ENCODE data around the gene UBE2L3.
"Not testable (repeated sequence)": the region's sequence is repeated elsewhere in the genome, so short reads cannot be mapped to it uniquely, and the experiment has no call there.

UBE2L3 gene

DNA sequence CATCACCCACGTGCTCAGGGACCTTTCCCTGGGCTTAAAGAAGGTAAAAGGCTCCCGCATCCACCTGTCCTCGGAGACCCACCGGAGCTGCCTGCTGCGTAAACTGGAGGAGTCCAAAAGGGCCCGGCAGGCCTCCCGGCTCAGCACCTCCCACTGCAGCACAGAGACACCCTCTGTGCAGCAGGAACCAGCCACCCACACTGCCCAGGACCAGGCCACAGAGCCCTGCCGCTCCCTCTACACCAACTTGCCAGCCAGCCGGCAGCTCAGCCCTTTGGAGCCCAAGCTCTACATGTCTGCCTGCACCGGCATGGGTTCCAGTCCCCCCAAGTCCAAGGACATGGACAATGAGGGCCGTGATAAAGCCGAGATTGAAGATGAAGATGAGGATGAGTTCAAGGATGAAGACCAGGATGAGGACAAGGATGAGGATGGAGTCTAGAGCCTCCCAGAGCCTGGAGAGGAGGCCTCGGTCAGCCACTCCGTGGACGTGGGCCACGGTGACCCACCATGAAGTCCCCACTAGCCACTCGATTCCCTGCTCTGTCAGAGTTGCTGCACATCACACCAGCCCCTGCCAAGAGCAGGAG is 69.2 kb downstream of the UBE2L3 start:
- TF ChIP-seq CTCF (IDR thresholded peaks at IDR 0.05), result no peak
- Histone ChIP-seq H3K79me2 (no peaks in the 10 kb centered on the region), H2AFZ (no peak overlapping the region), H3K9ac (no peak overlapping the region), H3K27me3 (ENCODE audit: control insufficient read depth, insufficient read depth, low read length) (no peaks in the 10 kb centered on the region), H3K4me1 (no peaks in the 10 kb centered on the region), H3K36me3 (ENCODE audit: control insufficient read depth, insufficient read depth, low read length) (no peaks in the 10 kb centered on the region), H3K9me3 (ENCODE audit: control insufficient read depth, low read length) (no peaks in the 10 kb centered on the region), H3K4me2 (ENCODE audit: low read length) (no peak overlapping the region), H3K4me3 (ENCODE audit: low read depth, low read length) (no peak overlapping the region), H3K27ac (no peak overlapping the region)

- not testable (repeated sequence) for H3K4me2 ChIP-seq (ENCODE audit: low read length); H3K4me1 ChIP-seq; H3K9me3 ChIP-seq (ENCODE audit: control insufficient read depth, low read length); H3K27ac ChIP-seq; H3K27me3 ChIP-seq (ENCODE audit: control insufficient read depth, insufficient read depth, low read length); H3K79me2 ChIP-seq; H3K36me3 ChIP-seq (ENCODE audit: control insufficient read depth, insufficient read depth, low read length); H3K9ac ChIP-seq; H2AFZ ChIP-seq; H3K4me3 ChIP-seq (ENCODE audit: low read depth, low read length)
These were observed 69.9 kb downstream of the UBE2L3 start for GRCh38 chr22:21637450-21637849.

GRCh38 chr22:21639359-21639758 is 71.8 kb downstream of the UBE2L3 start:
- no peaks in the 10 kb centered on the region for H3K9me3 ChIP-seq (ENCODE audit: control insufficient read depth, low read length)
- H3K4me2 ChIP-seq (ENCODE audit: low read length), result no peak overlapping the region
- H3K79me2 ChIP-seq, result no peaks in the 10 kb centered on the region
- H3K4me3 ChIP-seq (ENCODE audit: low read depth, low read length), result no peak overlapping the region
- H3K36me3 ChIP-seq (ENCODE audit: control insufficient read depth, insufficient read depth, low read length), result no peaks in the 10 kb centered on the region
- H3K27ac ChIP-seq, result no peak overlapping the region
- H3K9ac ChIP-seq, result no peak overlapping the region
- no peaks in the 10 kb centered on the region for H3K27me3 ChIP-seq (ENCODE audit: control insufficient read depth, insufficient read depth, low read length)
- no peaks in the 10 kb centered on the region for H3K4me1 ChIP-seq
- no peak for TF ChIP-seq CTCF (IDR thresholded peaks at IDR 0.05)
- H2AFZ ChIP-seq, result no peak overlapping the region

- H3K9ac ChIP-seq, result no peak overlapping the region
These were observed 73.3 kb downstream of the UBE2L3 start for GRCh38 chr22:21640810-21641209.

DNA sequence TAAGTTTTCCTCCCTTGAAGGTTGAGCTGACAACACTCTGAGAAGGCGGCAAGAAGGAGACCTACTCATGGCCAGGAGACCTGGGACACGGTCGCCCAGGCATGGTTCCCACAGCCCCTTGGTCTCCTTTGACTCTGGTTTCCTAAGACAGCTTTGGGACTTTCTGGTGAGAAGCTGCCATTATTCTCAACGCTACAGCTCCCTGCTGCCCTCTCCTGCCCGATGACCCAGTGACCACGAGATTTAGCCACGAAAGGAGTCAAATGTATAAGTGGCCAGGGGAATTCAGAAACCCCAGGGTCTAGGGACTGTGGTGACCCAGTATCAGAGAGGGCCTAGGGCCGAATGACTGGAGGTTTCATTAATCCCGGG is 73.9 kb downstream of the UBE2L3 start:
- H3K4me2 ChIP-seq (ENCODE audit: low read length), result peak overlapping the region; percentile 92
- no peaks in the 10 kb centered on the region for H3K9me3 ChIP-seq (ENCODE audit: control insufficient read depth, low read length)
- peak overlapping the region; percentile 88 for H2AFZ ChIP-seq
- peak; percentile 23 for TF ChIP-seq CTCF (IDR thresholded peaks at IDR 0.05)
- H3K9ac ChIP-seq, result no peak overlapping the region
- H3K36me3 ChIP-seq (ENCODE audit: control insufficient read depth, insufficient read depth, low read length), result no peaks in the 10 kb centered on the region
- H3K79me2 ChIP-seq, result no peaks in the 10 kb centered on the region
- no peaks in the 10 kb centered on the region for H3K4me1 ChIP-seq
- H3K4me3 ChIP-seq (ENCODE audit: low read depth, low read length), result peak overlapping the region; percentile 47
- no peaks in the 10 kb centered on the region for H3K27me3 ChIP-seq (ENCODE audit: control insufficient read depth, insufficient read depth, low read length)
- H3K27ac ChIP-seq, result no peak overlapping the region

More at GRCh38 chr22:21640810-21641209, 73.3 kb downstream of the UBE2L3 start:
- H3K4me2 ChIP-seq (ENCODE audit: low read length), result no peak overlapping the region
- no peak overlapping the region for H3K27ac ChIP-seq
- no peaks in the 10 kb centered on the region for H3K4me1 ChIP-seq
- H2AFZ ChIP-seq, result no peak overlapping the region
- H3K36me3 ChIP-seq (ENCODE audit: control insufficient read depth, insufficient read depth, low read length), result no peaks in the 10 kb centered on the region
- no peaks in the 10 kb centered on the region for H3K79me2 ChIP-seq
- H3K9me3 ChIP-seq (ENCODE audit: control insufficient read depth, low read length), result no peaks in the 10 kb centered on the region
- H3K27me3 ChIP-seq (ENCODE audit: control insufficient read depth, insufficient read depth, low read length), result no peaks in the 10 kb centered on the region
- H3K4me3 ChIP-seq (ENCODE audit: low read depth, low read length), result no peak overlapping the region
- no peak for TF ChIP-seq CTCF (IDR thresholded peaks at IDR 0.05)
